Measurements from ENCODE around the gene SUGT1.

DNA sequence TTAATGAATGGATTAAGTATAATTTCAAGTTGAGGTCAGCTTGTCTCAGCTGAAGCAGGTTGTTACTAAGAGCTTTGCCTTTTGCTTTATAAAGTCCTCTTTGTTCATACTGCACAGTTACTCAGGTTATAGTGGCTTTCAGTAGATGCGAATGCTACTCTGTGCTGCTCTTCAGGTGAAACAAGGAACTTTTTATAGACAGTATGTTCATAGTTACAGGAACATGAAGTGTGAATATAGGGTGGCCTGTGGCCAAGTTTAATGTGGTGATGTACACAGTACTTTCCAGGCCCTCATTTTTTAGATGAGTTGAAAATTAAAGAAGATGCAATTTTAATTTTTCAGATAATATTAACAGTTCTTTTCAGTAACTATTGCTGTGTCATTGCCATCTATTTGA lies 20.8 kb downstream of the SUGT1 start:
- TF ChIP-seq, protein P1, sequence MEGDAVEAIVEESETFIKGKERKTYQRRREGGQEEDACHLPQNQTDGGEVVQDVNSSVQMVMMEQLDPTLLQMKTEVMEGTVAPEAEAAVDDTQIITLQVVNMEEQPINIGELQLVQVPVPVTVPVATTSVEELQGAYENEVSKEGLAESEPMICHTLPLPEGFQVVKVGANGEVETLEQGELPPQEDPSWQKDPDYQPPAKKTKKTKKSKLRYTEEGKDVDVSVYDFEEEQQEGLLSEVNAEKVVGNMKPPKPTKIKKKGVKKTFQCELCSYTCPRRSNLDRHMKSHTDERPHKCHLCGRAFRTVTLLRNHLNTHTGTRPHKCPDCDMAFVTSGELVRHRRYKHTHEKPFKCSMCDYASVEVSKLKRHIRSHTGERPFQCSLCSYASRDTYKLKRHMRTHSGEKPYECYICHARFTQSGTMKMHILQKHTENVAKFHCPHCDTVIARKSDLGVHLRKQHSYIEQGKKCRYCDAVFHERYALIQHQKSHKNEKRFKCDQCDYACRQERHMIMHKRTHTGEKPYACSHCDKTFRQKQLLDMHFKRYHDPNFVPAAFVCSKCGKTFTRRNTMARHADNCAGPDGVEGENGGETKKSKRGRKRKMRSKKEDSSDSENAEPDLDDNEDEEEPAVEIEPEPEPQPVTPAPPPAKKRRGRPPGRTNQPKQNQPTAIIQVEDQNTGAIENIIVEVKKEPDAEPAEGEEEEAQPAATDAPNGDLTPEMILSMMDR (IDR thresholded peaks at IDR 0.05), result no peak
- TF ChIP-seq POLR2A (IDR thresholded peaks at IDR 0.05) (no peak), EP300 (IDR thresholded peaks at IDR 0.05) (no peak)

All from sigmoid colon (tissue), 4 donors.